ENCODE data around the gene DNAAF9.
A peak's percentile ranks its signal among the peaks of the same experiment; 100 is the strongest.

DNAAF9 gene

GRCh38 chr20:3413393-3413889 lies 6.0 kb upstream of the DNAAF9 start:
- DNase-seq (ENCODE audit: low spot score): no peak
- in situ Hi-C loops (cut with MboI; ENCODE audit: low pct_unique_long_range_greater_than_20kb, low sequenced_read_pairs, unreplicated experiment): no loop called here
- no peak for TF ChIP-seq CTCF (IDR thresholded peaks at IDR 0.05; ENCODE audit: extremely low read depth, insufficient read depth, missing control alignments)

GRCh38 chr20:3412600-3413392 lies 5.3 kb upstream of the DNAAF9 start:
- no peak for TF ChIP-seq CTCF (IDR thresholded peaks at IDR 0.05; ENCODE audit: extremely low read depth, insufficient read depth, missing control alignments)
- DNase-seq (ENCODE audit: low spot score): no peak
- in situ Hi-C loops (cut with MboI; ENCODE audit: low pct_unique_long_range_greater_than_20kb, low sequenced_read_pairs, unreplicated experiment): no loop called here

GRCh38 chr20:3410464-3410863 lies 3.0 kb upstream of the DNAAF9 start:
- no peak for TF ChIP-seq CTCF (IDR thresholded peaks at IDR 0.05; ENCODE audit: extremely low read depth, insufficient read depth, missing control alignments)
- DNase-seq (ENCODE audit: low spot score): no peak
- in situ Hi-C loops (cut with MboI; ENCODE audit: low pct_unique_long_range_greater_than_20kb, low sequenced_read_pairs, unreplicated experiment): no loop called here

GRCh38 chr20:3409417-3409816 lies 1.9 kb upstream of the DNAAF9 start:
- no peak for TF ChIP-seq CTCF (IDR thresholded peaks at IDR 0.05; ENCODE audit: extremely low read depth, insufficient read depth, missing control alignments)
- no peak for DNase-seq (ENCODE audit: low spot score)
- in situ Hi-C loops (cut with MboI; ENCODE audit: low pct_unique_long_range_greater_than_20kb, low sequenced_read_pairs, unreplicated experiment): no loop called here

GRCh38 chr20:3407771-3408637 lies 535 bp upstream of the DNAAF9 start:
- TF ChIP-seq CTCF (IDR thresholded peaks at IDR 0.05; ENCODE audit: extremely low read depth, insufficient read depth, missing control alignments): no peak
- DNase-seq (ENCODE audit: low spot score): peak; percentile 90
- in situ Hi-C loops (cut with MboI; ENCODE audit: low pct_unique_long_range_greater_than_20kb, low sequenced_read_pairs, unreplicated experiment): no loop called here

- TF ChIP-seq CTCF (IDR thresholded peaks at IDR 0.05; ENCODE audit: extremely low read depth, insufficient read depth, missing control alignments): no peak
- in situ Hi-C loops (cut with MboI; ENCODE audit: low pct_unique_long_range_greater_than_20kb, low sequenced_read_pairs, unreplicated experiment): no loop called here
- DNase-seq (ENCODE audit: low spot score): no peak
Measured at GRCh38 chr20:3406481-3407039, 909 bp downstream of the DNAAF9 start.

Data from GM13977 (cell line).